GM12878 (cell line): ENCODE measurements around the gene MLLT3. TPM values are rescaled to one million over a fixed set of nuclear protein-coding genes. Genes with fewer than 3 reads are reported as not detected.

Source experiments
- ATAC-seq: fragments of 200-7000 bp; cut with Tn5 transposase; 3 replicates; pipeline ENCODE4 v1.9.1; 2020; ENCODE audit warnings: mild to moderate bottlenecking, moderate library complexity
- BruUV-seq: library from RNA; stranded (reverse); fragments of 400-500 nt; replicated peaks from 2 replicates; lab custom pipeline; 2021; lab: Mats Ljungman, UMichigan
- CTCF ChIA-PET: fragments of 300-600 bp; sonication (Branson Sonifier 250); formaldehyde crosslinking; extraction: SDS; loops from one replicate; lab custom pipeline; 2021; ENCODE audit warnings: inconsistent platforms; lab: Yijun Ruan, JAX
- POLR2A ChIA-PET: fragments of 350-600 bp; formaldehyde crosslinking; extraction: SDS; loops from one replicate; lab custom pipeline; 2021; ENCODE audit warnings: inconsistent platforms; lab: Charles Lee
- RAD21 ChIA-PET: fragments of 300-600 bp; sonication (Branson Sonifier 250); formaldehyde crosslinking; loops from one replicate; lab custom pipeline; 2023; ENCODE audit warnings: antibody characterized with exemption; ENCODE audit not compliant: unreplicated experiment; lab: Charles Lee
- SMC1A ChIA-PET: fragments of 300-600 bp; sonication (Branson Sonifier 250); formaldehyde crosslinking; loops from one replicate; lab custom pipeline; 2023; ENCODE audit not compliant: unreplicated experiment, uncharacterized antibody; lab: Charles Lee
- DNase-seq: peaks from one replicate; pipeline ENCODE4 v3.0.0-alpha.2; 2011; ENCODE audit warnings: low read depth, low spot score
- FAIRE-seq: peaks from 3 replicates; lab custom pipeline; 2011; peaks lifted over from hg19 to GRCh38; lab: Jason Lieb, UNC
- H2AFZ ChIP-seq: 2 replicates; pipeline ENCODE4 v1.6.0; 2011; ENCODE audit warnings: low read depth, low read length, control low read depth; ENCODE audit not compliant: control insufficient read depth
- H3K27ac ChIP-seq: 2 replicates; pipeline ENCODE4 v1.5.1; 2011; ENCODE audit warnings: control low read depth; ENCODE audit not compliant: control insufficient read depth, insufficient read depth
- H3K27me3 ChIP-seq, 2 experiments: replicated peaks in 1 of 2; 2 replicates each; pipeline versions ENCODE4 v1.6.0 to v1.6.1; 2011; ENCODE audit warnings: low read length in 1 of 2; ENCODE audit not compliant: control insufficient read depth in 2 of 2, insufficient read depth in 2 of 2
- H3K36me3 ChIP-seq, 2 experiments: 2 replicates each; pipeline ENCODE4 v1.5.1; 2011; ENCODE audit warnings: low read length in 1 of 2; ENCODE audit not compliant: control insufficient read depth in 2 of 2, insufficient read depth in 2 of 2
- H3K4me1 ChIP-seq: 2 replicates; pipeline ENCODE4 v1.6.1; 2011; ENCODE audit warnings: mild to moderate bottlenecking, low read length, moderate library complexity, mixed read lengths; ENCODE audit not compliant: control insufficient read depth, insufficient read depth
- H3K4me2 ChIP-seq: 2 replicates; pipeline ENCODE4 v1.6.0; 2011; ENCODE audit warnings: control low read depth; ENCODE audit not compliant: control insufficient read depth, insufficient read depth
- H3K4me3 ChIP-seq: fragments of 200-600 bp; sonication (generic); 2 replicates; pipeline ENCODE4 v1.5.1; 2016
- H3K79me2 ChIP-seq: 2 replicates; pipeline ENCODE4 v1.6.0; 2011; ENCODE audit warnings: low read length; ENCODE audit not compliant: control insufficient read depth, insufficient read depth
- H3K9ac ChIP-seq: 2 replicates; pipeline ENCODE4 v1.8.0; 2011; ENCODE audit warnings: low read length, control low read depth, mixed read lengths; ENCODE audit not compliant: control insufficient read depth, insufficient read depth
- H3K9me3 ChIP-seq: replicated peaks from 3 replicates; pipeline ENCODE4 v1.5.1; 2011; ENCODE audit warnings: mild to moderate bottlenecking, low read length; ENCODE audit not compliant: control insufficient read depth, insufficient read depth
- H4K20me1 ChIP-seq: 2 replicates; pipeline ENCODE4 v1.6.0; 2011; ENCODE audit not compliant: control insufficient read depth, insufficient read depth
- CREB1 ChIP-seq: IDR thresholded peaks from 2 replicates; pipeline ENCODE4 v1.6.1; 2012; ENCODE audit warnings: low read depth, mild to moderate bottlenecking, inconsistent platforms
- ELK1 ChIP-seq: IDR thresholded peaks from 2 replicates; pipeline ENCODE4 v1.6.1; 2012; ENCODE audit warnings: low read depth, low read length, improper control_type of control experiment
- LARP7 ChIP-seq: fragments of 450-650 bp; IDR thresholded peaks from 2 replicates; pipeline ENCODE4 v1.6.1; 2017; ENCODE audit warnings: mild to moderate bottlenecking
- MTA2 ChIP-seq: fragments of 450-650 bp; IDR thresholded peaks from 2 replicates; pipeline ENCODE4 v1.6.1; 2016; ENCODE audit warnings: low read depth, mild to moderate bottlenecking, moderate library complexity
- NR2C1 ChIP-seq: fragments of 450-650 bp; IDR thresholded peaks from 2 replicates; pipeline ENCODE4 v1.6.1; 2017; ENCODE audit warnings: antibody characterized with exemption, mild to moderate bottlenecking, moderate library complexity
- NRF1 ChIP-seq: conservative IDR thresholded peaks from 2 replicates; pipeline ENCODE4 v1.6.1; 2011; ENCODE audit warnings: mild to moderate bottlenecking, low read depth, low read length, improper control_type of control experiment
- POLR2A ChIP-seq: IDR thresholded peaks from 2 replicates; pipeline ENCODE4 v1.6.1; 2011; ENCODE audit warnings: low read depth, mild to moderate bottlenecking, low read length
- TAF1 ChIP-seq: IDR thresholded peaks from 2 replicates; pipeline ENCODE4 v1.6.1; 2011; ENCODE audit warnings: mild to moderate bottlenecking, low read depth, low read length, borderline replicate concordance
- ZNF622 ChIP-seq: fragments of 450-650 bp; IDR thresholded peaks from 2 replicates; pipeline ENCODE4 v1.6.1; 2017; ENCODE audit warnings: mild to moderate bottlenecking, inconsistent platforms
- WGBS: methylation state at CpG from one replicate; pipeline ENCODE4 v1.1.6; 2016; ENCODE audit warnings: low lambda C conversion rate; ENCODE audit not compliant: insufficient replicate concordance, insufficient coverage; ENCODE audit errors: missing lambda C conversion rate; 5-methylcytosine and 5-hydroxymethylcytosine counted together
- in situ Hi-C: fragments of 300-500 bp; cut with MboI; formaldehyde crosslinking; loops from 9 replicates; pipeline ENCODE4 v1.14.3; 2018; ENCODE audit warnings: mixed read lengths
- intact Hi-C: fragments of 100-400 bp; cut with micrococcal nuclease; formaldehyde crosslinking; loops from one replicate; pipeline ENCODE4 v1.14.2; 2022; ENCODE audit not compliant: unreplicated experiment
- polyA plus RNA-seq, 11 experiments: library from polyadenylated mRNA; depleted of rRNA in 4 of 11; unstranded in 6 of 11; stranded (reverse) in 5 of 11; fragments of >200 nt; fragmentation: Nextera tagmentation in 4 of 11; fragmentation: Illumina TruSeq in 1 of 11; extraction: Ambion mirVana in 4 of 11; extraction: Trizol in 1 of 11; gene quantifications; 1 replicate in 1 of 11; 2 replicates in 10 of 11; pipeline versions ENCODE4 v1.2.1 to v1.2.3, GENCODE V29; 2011 to 2016; ENCODE audit warnings: inconsistent platforms in 2 of 11, missing spikeins in 2 of 11, low read depth in 1 of 11
- total RNA-seq, 4 experiments: library from RNA; depleted of rRNA in 3 of 4; stranded (reverse); fragments of >200 nt in 3 of 4; fragmentation: Illumina TruSeq in 1 of 4; extraction: Trizol in 1 of 4; gene quantifications; 2 replicates each; pipeline versions ENCODE4 v1.2.1 to v1.2.3, GENCODE V29; 2013 to 2021
- TF ChIP-seq, protein P1 (sequence below): fragments of 450-650 bp; IDR thresholded peaks from 2 replicates; pipeline ENCODE4 v1.6.1; 2017; ENCODE audit warnings: low read depth, mild to moderate bottlenecking, moderate library complexity
- TF ChIP-seq, protein P2 (sequence below): fragments of 450-650 bp; IDR thresholded peaks from 2 replicates; pipeline ENCODE4 v1.6.1; 2018; ENCODE audit warnings: borderline replicate concordance, mild to moderate bottlenecking; ENCODE audit not compliant: partially characterized antibody

Gene MLLT3
- total and polyA plus RNA-seq, 10 of the 15 experiments (the other 5 are each of a cell fraction or from before 2014, with no cell fraction given) = 17.7 to 72.3 (median 35.6) TPM

- peaks cover 10% of the 10 kb centered on the region; the same call in 2 of the 3 replicates for H3K9me3 ChIP-seq
- H3K9ac ChIP-seq = no peak overlapping the region
- H4K20me1 ChIP-seq = no peaks in the 10 kb centered on the region
- peaks cover 26% of the 10 kb centered on the region for H3K79me2 ChIP-seq
- ATAC-seq (no peak), DNase-seq (no peak), FAIRE-seq (no peak)
- no peak overlapping the region for H3K27ac ChIP-seq
- H3K4me1 ChIP-seq = peaks cover under 1% of the 10 kb centered on the region; the same call in 1 of the 2 replicates
- H3K4me3 ChIP-seq = no peak overlapping the region
- ChIA-PET SMC1A (interaction anchor here (0.8 to 1.7 kb wide), 2 partner anchors 17 to 291 kb away, joined by 5 read pairs; no protein-coding TSS in a partner anchor), CTCF (interaction anchor here (1.4 to 1.6 kb wide), 2 partner anchors 9 to 10 kb away, joined by 3 to 5 read pairs; no protein-coding TSS in a partner anchor), POLR2A (interaction anchor here (1.8 kb wide), 1 partner anchor 9 kb away, joined by 8 read pairs; no protein-coding TSS in a partner anchor), RAD21 (no interaction called here)
- no peak overlapping the region for H3K4me2 ChIP-seq
- H3K27me3 ChIP-seq = no peaks in the 10 kb centered on the region
- no peak overlapping the region for H2AFZ ChIP-seq
- intact Hi-C loops = no loop called here
- WGBS = 0% methylated on average over 1 of the region's 1 CpG
- BruUV-seq = no TSS peak
- TF ChIP-seq NR2C1 = no peak
- no peaks in the 10 kb centered on the region for H3K36me3 ChIP-seq
- in situ Hi-C loops = no loop called here
Measured at GRCh38 chr9:20592673-20593072, 29.6 kb downstream of the MLLT3 start.

GRCh38 chr9:20591223-20591622, 31.1 kb downstream of the MLLT3 start:
- SMC1A ChIA-PET = no interaction called here
- CTCF ChIA-PET = no interaction called here
- H3K4me2 ChIP-seq = no peak overlapping the region
- in situ Hi-C loops (no loop called here), intact Hi-C loops (no loop called here)
- peaks cover 0 to 2% of the 10 kb centered on the region in 2 experiments; a peak in 1 of 4 replicates for H3K36me3 ChIP-seq
- RAD21 ChIA-PET = no interaction called here
- WGBS = 73% methylated on average over 4 of the region's 4 CpGs
- H3K4me1 ChIP-seq = no peaks in the 10 kb centered on the region
- no TSS peak for BruUV-seq
- H3K4me3 ChIP-seq = no peak overlapping the region
- H3K27ac ChIP-seq = no peak overlapping the region
- H3K79me2 ChIP-seq = peaks cover 19% of the 10 kb centered on the region
- no peak for FAIRE-seq
- peaks cover 17% of the 10 kb centered on the region; the same call in 2 of the 3 replicates for H3K9me3 ChIP-seq
- ATAC-seq = no peak; the same call in 2 of the 3 replicates
- no peak for DNase-seq
- POLR2A ChIA-PET = no interaction called here
- no peaks in the 10 kb centered on the region for H4K20me1 ChIP-seq
- H3K27me3 ChIP-seq = no peaks in the 10 kb centered on the region
- H3K9ac ChIP-seq = no peak overlapping the region
- H2AFZ ChIP-seq = no peak overlapping the region
- TF ChIP-seq, protein P1, sequence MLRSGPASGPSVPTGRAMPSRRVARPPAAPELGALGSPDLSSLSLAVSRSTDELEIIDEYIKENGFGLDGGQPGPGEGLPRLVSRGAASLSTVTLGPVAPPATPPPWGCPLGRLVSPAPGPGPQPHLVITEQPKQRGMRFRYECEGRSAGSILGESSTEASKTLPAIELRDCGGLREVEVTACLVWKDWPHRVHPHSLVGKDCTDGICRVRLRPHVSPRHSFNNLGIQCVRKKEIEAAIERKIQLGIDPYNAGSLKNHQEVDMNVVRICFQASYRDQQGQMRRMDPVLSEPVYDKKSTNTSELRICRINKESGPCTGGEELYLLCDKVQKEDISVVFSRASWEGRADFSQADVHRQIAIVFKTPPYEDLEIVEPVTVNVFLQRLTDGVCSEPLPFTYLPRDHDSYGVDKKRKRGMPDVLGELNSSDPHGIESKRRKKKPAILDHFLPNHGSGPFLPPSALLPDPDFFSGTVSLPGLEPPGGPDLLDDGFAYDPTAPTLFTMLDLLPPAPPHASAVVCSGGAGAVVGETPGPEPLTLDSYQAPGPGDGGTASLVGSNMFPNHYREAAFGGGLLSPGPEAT = no peak
- TF ChIP-seq ZNF622 = no peak
- TF ChIP-seq TAF1 = no peak
- no peak for TF ChIP-seq LARP7
- TF ChIP-seq POLR2A = no peak
- TF ChIP-seq NRF1 = no peak
- TF ChIP-seq, protein P2, sequence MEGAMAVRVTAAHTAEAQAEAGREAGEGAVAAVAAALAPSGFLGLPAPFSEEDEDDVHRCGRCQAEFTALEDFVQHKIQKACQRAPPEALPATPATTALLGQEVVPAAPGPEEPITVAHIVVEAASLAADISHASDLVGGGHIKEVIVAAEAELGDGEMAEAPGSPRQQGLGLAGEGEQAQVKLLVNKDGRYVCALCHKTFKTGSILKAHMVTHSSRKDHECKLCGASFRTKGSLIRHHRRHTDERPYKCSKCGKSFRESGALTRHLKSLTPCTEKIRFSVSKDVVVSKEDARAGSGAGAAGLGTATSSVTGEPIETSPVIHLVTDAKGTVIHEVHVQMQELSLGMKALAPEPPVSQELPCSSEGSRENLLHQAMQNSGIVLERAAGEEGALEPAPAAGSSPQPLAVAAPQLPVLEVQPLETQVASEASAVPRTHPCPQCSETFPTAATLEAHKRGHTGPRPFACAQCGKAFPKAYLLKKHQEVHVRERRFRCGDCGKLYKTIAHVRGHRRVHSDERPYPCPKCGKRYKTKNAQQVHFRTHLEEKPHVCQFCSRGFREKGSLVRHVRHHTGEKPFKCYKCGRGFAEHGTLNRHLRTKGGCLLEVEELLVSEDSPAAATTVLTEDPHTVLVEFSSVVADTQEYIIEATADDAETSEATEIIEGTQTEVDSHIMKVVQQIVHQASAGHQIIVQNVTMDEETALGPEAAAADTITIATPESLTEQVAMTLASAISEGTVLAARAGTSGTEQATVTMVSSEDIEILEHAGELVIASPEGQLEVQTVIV = no peak
- TF ChIP-seq MTA2 = no peak
- TF ChIP-seq CREB1 = no peak
- TF ChIP-seq ELK1 = no peak
